Amygdala (tissue), 56 donors: ENCODE measurements around the gene PLIN5.

Experiments
- DNase-seq, 56 donors: peaks; one replicate each; lab custom pipeline; 2025; lab: John Stamatoyannopoulos, UW

The PLIN5 gene

DNA sequence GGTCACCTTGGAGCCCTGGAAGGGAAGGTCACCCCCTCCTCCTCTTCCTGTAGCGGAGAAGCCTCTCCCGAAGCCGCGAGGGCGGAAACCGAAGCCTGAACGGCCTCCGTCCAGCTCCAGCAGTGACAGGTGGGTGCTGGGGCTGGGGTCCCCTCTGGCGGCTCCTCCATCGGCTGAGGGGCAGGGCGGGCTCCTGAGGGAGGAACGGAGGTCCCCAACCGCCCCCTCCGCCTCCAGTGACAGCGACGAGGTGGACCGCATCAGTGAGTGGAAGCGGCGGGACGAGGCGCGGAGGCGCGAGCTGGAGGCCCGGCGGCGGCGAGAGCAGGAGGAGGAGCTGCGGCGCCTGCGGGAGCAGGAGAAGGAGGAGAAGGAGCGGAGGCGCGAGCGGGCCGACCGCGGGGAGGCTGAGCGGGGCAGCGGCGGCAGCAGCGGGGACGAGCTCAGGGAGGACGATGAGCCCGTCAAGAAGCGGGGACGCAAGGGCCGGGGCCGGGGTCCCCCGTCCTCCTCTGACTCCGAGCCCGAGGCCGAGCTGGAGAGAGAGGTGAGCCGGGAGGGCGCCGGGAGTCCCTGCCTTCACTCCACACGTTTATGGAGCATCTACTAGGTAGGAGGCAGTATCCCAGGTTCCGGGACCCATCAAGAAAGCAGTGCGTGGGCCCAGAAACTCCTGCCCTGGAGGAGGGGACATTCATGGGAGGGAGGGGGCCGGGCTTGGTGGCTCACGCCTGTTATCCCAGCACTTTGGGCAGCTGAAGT is 40.9 kb downstream of the PLIN5 start:
- DNase-seq = no peak

DNA sequence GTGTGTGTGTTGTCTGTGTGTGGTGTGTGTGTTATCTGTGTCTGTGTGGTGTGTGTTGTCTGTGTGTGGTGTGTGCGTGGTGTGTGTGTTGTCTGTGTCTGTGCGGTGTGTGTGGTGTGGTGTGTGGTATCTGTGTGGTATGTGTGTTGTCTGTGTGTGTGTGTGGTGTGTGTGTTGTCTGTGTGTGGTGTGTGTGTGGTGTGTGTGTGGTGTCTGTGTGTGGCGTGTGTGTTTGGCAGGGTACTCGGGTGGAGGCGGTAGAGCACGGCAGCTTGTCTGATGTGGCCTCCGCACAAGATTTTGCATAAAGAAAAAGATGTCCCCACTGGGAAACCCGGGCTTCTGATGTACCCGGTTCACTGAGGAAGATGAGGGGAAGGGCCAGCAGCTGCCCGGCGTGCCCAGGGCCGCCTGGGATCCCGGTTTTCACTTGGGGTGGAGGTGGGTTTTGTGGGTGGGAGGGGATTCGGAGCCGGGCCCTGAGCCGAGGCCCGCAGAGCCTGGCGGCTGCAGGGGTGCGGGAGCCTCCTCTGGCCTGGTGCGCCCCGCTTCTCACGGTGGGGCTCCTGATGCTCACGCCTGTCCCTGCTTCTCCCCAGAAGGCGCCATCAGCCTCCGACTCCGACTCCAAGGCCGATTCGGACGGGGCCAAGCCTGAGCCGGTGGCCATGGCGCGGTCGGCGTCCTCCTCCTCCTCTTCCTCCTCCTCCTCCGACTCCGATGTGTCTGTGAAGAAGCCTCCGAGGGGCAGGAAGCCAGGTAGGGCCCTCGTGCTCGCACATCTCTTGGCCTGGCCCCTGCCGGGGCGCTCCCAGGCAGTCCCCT is 41.7 kb downstream of the PLIN5 start:
- DNase-seq = no peak

DNA sequence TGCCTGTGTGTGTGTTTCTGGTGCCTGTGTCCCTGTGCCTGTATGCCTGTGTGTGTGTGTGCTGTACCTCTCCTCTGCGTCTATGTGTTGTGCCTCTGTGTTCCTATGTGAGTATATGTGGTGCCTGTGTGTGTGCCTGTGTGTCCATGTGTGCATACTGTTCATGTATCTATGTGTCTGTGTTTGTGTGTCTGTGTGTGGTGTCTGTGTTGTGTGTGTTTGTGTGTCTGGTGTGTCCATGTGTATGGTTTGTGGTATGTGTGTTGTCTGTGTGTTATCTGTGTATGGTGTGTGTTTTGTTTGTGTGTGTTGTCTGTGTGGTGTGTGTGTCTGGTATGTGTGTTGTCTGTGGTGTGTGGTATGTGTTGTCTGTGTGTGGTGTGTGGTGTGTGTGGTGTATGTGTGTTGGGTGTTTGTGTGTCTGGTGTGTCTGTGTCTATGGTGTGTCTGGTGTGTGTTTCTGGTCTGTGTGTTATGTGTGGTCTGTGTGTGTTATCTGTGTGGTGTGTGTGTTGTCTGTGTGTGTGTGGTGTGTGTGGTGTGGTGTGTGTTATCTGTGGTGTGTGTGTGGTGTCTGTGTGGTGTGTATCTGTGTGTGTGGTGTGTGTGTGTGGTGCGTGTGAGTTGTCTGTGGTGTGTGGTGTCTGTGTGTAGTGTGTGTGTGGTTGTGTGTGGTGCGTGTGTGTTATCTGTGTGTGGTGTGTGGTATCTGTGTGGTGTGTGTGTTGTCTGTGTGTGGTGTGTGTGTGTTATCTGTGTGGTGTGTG is 42.5 kb downstream of the PLIN5 start:
- DNase-seq = no peak

DNA sequence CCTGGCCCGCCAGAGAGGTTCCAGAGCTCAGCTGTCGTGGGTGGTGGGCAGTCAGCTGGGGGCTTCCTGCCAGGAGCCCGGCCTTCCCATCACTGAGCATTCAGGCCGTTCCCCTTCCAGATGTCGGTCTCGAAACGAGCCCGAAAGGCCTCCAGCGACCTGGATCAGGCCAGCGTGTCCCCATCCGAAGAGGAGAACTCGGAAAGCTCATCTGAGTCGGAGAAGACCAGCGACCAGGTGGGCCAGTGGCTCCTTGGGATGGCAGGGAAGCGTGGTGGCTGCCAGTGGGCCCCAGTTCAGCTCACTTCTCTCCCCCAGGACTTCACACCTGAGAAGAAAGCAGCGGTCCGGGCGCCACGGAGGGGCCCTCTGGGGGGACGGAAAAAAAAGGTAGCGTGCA is 43.6 kb downstream of the PLIN5 start:
- no peak for DNase-seq

DNA sequence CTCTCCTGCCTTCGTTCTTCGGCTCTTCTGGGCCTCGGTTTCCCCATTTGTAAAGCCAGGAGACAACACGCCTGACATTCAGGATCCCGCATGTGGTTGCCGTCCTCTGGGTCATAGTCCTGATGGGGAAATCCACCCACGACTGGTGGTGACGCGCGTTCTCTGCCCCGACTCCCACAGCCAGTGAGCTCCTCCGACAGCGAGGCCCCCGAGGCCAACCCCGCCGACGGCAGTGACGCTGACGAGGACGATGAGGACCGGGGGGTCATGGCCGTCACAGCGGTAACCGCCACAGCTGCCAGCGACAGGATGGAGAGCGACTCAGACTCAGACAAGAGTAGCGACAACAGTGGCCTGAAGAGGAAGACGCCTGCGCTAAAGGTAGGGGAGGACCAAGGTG is 46.5 kb downstream of the PLIN5 start:
- no peak for DNase-seq

DNA sequence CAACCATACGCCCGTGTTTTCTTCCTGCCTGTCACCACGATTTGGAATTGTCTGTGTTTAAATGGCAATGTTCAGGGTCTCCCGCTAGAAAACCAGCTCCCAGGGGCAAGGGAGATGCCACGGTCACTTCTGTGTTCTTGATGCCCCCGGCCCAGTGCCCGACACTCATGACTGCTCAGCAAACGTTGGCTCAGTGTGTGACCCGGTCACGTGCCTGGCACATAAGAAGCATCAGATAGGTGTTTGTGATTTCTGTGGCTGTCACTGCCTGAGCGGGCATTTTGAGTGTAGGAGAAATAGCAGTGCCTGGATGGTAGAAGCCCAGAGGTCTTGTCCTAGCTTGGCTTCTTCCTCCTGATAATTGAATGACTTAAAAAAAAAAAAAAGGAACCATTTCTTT is 47.5 kb downstream of the PLIN5 start:
- no peak for DNase-seq

DNA sequence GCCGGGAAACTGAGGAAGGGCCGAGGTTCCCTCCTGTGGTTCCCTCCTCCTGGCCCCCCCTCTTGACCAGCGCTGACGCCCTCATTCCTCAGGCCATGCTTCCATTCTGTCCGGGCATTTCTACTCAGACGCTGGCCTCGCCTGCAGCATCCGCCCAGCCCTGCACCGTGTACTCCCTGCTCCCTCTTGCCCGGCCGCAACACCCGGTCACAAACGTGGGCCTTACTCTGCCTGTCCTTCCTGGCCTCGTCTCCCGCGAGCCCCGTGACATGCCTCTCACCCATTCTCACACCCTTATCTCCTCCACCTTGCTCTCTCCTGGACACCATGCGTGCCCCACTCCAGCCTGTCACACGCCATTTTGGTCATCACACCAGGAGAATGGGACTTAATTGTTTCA is 51.6 kb downstream of the PLIN5 start:
- no peak for DNase-seq

DNA sequence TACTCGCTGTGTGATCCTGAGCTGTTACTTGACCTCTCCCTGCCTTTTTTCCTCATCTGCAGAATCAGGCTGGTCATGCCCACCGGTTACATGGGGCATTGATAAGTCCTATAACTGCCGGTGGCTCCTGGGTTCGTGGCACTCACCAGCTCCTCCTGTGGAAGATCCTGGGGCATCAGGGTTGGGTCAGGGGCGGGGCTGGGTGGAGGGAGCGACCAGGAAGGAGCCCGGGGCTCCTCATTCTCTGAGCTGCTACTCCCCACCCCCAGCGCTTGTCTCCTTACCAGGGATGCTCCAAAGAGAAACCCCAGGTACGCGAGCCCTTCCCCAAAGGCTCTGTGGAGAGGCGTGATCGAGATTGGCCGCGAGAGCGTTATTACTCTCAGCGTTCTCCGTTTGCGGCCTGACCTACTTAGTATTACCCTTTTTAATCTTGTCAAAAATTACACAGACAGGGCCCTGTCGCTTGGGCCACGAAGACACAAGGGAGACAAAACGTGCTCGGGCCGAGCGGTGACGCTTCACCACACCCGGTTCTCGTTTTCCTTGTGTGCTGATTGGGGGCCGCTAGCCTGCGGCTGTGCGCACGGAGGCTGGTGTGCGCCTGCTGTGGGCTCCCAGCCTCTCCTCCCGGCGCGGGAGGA is 52.2 kb downstream of the PLIN5 start:
- no peak for DNase-seq

DNA sequence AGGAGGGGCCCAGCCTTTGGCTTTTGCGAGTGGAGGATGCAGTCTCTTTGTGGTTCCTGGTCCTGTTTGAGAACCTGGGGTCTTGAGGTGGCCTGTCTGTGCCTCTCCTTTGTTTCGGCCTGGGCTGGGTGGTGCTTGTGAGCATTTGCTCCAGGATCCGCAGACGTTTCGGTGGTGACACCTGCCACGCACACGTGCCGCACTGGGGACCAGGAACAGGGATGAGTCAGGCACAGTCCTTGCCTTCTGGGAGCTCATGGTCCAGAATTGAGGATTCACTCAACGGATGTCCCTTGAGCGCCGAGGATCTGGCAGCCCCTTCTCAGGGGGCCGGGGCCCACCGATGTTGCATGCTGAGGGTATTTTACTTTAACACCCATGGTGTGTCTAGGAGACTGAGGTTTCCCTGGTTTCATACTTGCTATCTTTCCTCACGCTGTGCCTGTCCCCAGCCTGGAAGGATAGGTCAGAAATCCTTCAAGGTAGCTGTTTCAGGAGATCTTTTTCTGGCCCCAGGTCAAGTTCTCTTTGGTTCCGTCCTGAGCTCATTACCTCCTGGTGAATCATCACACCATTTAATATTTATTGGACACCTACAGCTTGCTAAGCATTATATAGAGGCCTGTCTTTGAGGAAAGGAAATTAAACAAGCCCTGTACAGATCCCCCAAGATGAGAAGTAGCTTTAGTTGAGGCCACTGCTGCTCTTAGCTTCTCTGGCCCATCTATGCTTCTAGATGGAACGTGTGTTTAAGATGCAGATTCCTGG is 57.8 kb downstream of the PLIN5 start:
- DNase-seq = no peak

DNA sequence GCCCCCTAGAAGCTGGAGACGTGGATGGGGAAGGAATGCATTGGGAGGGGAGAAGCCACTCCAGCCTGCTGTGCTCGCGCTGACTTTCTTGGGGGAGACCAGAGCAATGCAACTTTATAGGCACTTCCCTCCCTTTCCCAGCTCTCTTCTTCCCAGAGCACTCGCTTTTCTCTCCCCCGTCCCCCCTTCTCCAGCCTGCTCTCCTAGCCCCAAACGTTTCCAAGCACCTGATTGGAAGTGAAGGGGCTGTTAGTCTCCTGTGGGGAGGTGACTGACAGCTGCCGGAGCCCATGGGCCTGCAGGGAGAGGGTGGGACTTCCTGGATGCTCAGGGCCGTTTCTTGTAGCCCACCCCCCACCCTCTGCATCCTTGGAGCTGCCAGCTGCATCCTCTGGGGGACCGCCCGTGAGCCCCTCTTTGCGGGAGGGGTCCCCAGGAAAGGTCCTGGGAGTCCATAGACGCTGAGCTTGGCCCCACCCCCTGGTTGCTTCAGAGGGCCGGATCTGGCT is 60.5 kb downstream of the PLIN5 start:
- peak in 48 of 56 donors; percentile 2 to 78 (median 51) for DNase-seq

DNA sequence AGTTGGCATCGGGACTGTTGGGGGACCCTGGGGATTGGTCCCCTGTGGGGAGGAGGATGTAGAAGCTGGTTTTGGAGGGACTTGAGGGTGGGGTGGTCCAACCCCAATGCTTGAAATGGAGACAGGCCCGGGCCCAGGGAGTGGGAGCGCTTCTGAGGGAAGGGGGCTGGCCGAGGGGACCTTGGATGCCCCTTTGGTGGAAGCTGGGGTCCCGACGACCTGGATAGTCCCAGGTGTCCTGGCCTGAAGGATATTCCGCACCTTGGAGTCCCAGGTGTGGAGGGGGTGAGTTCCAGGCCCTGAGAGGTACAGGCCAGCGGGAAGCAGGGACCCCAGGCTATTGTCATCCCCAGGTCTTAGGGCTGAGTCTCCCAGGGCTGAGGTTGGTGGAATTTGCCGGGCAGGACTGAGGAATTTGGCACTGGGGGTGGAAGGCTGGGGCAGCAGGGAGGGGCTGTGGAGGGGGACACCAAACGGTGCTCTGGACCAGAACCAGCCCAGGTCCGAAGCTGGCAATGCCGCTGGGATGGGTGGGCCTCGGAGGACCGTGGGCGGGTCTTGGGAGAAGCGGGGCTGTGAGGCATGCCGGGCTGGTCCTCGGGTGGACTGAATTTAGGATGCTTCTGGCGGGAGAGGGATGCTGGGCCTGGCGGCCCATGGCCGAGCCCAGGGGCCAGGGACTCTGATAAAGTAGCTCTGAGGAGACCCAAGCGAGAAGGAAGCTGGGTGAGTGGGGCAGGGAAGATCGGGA is 61.1 kb downstream of the PLIN5 start:
- DNase-seq = no peak

DNA sequence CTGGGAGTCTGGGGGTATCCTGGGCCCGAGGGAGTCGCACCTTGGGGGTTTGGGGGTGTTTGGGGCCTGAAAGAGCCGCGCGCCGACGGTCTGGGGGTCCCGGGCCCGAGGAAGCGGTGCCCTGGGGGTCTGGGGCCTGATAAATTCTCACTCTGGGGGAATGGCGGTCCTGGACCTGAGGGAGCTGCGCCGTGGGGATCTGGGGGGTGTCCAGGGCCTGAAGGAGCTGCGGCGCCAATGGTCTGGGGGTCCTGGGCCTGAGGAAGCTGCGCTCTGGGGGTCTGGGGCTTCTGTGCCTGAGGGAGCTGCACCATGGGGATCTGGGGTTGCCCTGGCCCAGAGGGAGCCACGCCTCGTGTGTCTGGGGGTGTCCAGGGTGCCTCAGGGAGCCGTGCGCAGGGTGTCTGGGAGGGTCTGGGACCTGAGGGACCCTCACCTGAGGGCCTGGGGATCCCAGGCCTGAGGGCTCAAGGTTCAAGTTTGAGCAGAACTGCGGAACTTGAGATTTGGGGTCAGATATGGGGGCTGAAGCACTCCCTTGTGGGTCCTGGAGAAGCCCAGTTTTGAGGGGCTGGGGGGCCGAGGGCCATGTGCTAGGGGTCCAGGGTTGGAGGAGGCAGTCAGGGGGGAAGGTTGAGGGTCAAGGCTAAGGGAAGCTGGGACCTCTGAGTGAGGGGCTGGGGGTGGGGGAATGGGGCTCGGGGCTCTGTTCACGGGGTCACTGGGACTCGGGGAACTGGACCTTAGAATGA is 61.8 kb downstream of the PLIN5 start:
- DNase-seq = no peak
